Measurements from ENCODE around the gene OSTM1.

GRCh38 chr6:108082539-108082938 lies 8.0 kb upstream of the OSTM1 start:
- no peak for TF ChIP-seq CTCF (IDR thresholded peaks at IDR 0.05; ENCODE audit: insufficient read depth, low read length)
- TF ChIP-seq GABPA (IDR thresholded peaks at IDR 0.05; ENCODE audit: low read depth), result no peak
